ENCODE measurements around the gene MTF2.

Gene MTF2

DNA sequence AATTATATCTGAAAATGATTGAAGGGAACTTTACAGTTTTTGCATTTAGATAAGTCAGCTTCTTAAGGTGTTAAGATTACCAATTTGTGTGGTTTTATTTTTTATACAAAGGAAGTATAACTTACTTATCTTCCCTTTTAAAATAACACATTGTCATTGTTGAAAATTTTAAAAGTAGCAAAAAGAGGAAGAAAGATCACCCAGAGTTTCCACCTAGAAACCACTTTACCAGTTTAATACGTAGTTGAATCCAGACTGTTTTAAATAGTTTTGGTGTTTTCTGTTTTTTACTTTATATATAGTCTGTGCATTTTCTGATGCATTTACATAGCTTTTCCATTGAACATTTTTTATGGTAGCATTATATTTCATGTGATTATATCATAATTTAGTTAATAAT lies 107.6 kb downstream of the MTF2 start:
- DNase-seq (ENCODE audit: low spot score): no peak

Measured in AG08395 (cell line).